ENCODE data around the gene MYO15B. TPM values are rescaled to one million over a fixed set of nuclear protein-coding genes. Genes with fewer than 3 reads are reported as not detected.
"Not testable (repeated sequence)": the region's sequence is repeated elsewhere in the genome, so short reads cannot be mapped to it uniquely, and the experiment has no call there.

Gene MYO15B
- total and polyA plus RNA-seq, 2 donors (not counting 1 experiment from before 2014, with no cell fraction given), result 452 to 1,019 TPM

- ATAC-seq (ENCODE audit: low read depth) (no peak), DNase-seq (no peak)
- Mint-ChIP-seq H3K27me3 (no peaks in the 10 kb centered on the region), H3K4me3 (no peak overlapping the region), H3K27ac (no peak overlapping the region), H3K4me1 (peaks cover 17% of the 10 kb centered on the region), H3K9me3 (ENCODE audit: insufficient read depth) (no peaks in the 10 kb centered on the region)
- ChIA-PET CTCF (interaction anchor here (1.0 to 2.5 kb wide), 4 partner anchors 9 to 164 kb away, joined by 3 to 13 read pairs (median 4); partner anchors contain the start of gene TSEN54), POLR2A (no interaction called here)
- Histone ChIP-seq H3K27me3 (replicated peaks in 1 of 4; ENCODE audit: control extremely low read depth in 1 of 4, control insufficient read depth in 3 of 4, insufficient read depth in 4 of 4, low read length in 3 of 4) (no peaks in the 10 kb centered on the region), H3K4me2 (replicated peaks; ENCODE audit: low read depth, low read length, poor library complexity, severe bottlenecking) (no peak overlapping the region), H3K4me3 (ENCODE audit: control extremely low read depth in 1 of 5, extremely low read depth in 1 of 5, insufficient read depth in 1 of 5, low read depth in 2 of 5, low read length in 4 of 5) (no peak overlapping the region), H3K36me3 (replicated peaks in 1 of 2; ENCODE audit: control extremely low read depth in 1 of 2, control insufficient read depth in 1 of 2, extremely low read depth in 1 of 2, insufficient read depth in 2 of 2, low read length in 1 of 2) (peaks cover 0 to 14% of the 10 kb centered on the region in 2 experiments), H4K20me1 (ENCODE audit: control insufficient read depth, insufficient read depth, low read length, poor library complexity, severe bottlenecking) (peaks cover 24% of the 10 kb centered on the region), H2AFZ (ENCODE audit: insufficient read depth, low read depth, low read length, poor library complexity, severe bottlenecking) (no peak overlapping the region), H3K79me2 (ENCODE audit: control insufficient read depth, insufficient read depth, low read length) (no peaks in the 10 kb centered on the region), H3K27ac (ENCODE audit: low read length in 2 of 2) (no peak overlapping the region), H3K9ac (ENCODE audit: low read length) (no peak overlapping the region), H3K9me3 (ENCODE audit: control extremely low read depth in 1 of 3, control insufficient read depth in 2 of 3, insufficient read depth in 1 of 3, low read length in 2 of 3) (no peaks in the 10 kb centered on the region), H3K4me1 (ENCODE audit: control insufficient read depth in 2 of 2, insufficient read depth in 2 of 2, low read length in 2 of 2) (peaks cover 4 to 20% of the 10 kb centered on the region in 2 donors)
- 78% methylated on average over 4 of the region's 7 CpGs for WGBS (ENCODE audit: insufficient coverage)
- TF ChIP-seq EZH2 (IDR thresholded peaks at IDR 0.05; ENCODE audit: borderline replicate concordance, insufficient read depth, low read depth, low read length, poor library complexity, severe bottlenecking) (no peak), CTCF (IDR thresholded peaks at IDR 0.05) (no peak)
- intact Hi-C loops (cut with micrococcal nuclease), result no loop called here
Observed at GRCh38 chr17:75591722-75592302, 4.2 kb downstream of the MYO15B start.

DNA sequence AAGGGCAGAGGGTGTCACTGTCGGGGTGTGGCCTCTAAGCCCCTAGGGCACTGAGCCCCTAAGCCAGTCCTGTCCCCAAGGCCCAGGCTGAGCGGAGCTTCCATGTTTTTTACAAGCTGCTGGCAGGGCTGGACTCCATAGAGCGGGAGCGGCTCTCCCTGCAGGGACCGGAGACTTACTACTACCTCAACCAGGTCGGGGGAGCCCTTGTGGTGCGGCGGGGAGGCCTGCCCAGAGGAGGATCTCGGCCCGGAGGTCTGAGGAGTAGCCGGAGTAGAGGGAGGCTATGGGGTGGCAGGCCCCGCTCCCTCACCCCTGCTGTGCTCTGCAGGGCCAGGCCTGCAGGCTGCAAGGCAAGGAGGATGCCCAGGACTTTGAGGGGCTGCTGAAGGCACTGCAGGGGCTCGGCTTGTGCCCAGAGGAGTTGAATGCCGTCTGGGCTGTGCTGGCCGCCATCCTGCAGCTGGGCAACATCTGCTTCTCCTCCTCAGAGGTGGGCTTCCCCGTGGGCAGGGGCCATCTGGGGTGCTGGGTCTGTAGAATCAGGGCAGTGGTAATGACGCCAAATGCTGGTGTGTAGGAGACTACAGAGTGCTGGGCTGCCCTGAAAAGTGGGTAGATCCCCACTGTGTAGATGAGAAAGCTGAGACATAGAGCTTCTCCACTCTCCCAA, 4.9 kb downstream of the MYO15B start:
- H3K27ac ChIP-seq (ENCODE audit: low read length in 2 of 2), result no peak overlapping the region
- H3K4me2 ChIP-seq (replicated peaks; ENCODE audit: low read depth, low read length, poor library complexity, severe bottlenecking), result no peak overlapping the region
- no peak overlapping the region for H3K4me3 ChIP-seq (ENCODE audit: control extremely low read depth in 1 of 5, extremely low read depth in 1 of 5, insufficient read depth in 1 of 5, low read depth in 2 of 5, low read length in 4 of 5)
- H3K27me3 Mint-ChIP-seq, result no peaks in the 10 kb centered on the region
- POLR2A ChIA-PET, result no interaction called here
- intact Hi-C loops (cut with micrococcal nuclease), result no loop called here
- H3K9me3 ChIP-seq (ENCODE audit: control extremely low read depth in 1 of 3, control insufficient read depth in 2 of 3, insufficient read depth in 1 of 3, low read length in 2 of 3), result no peaks in the 10 kb centered on the region
- no peaks in the 10 kb centered on the region for H3K27me3 ChIP-seq (replicated peaks in 1 of 4; ENCODE audit: control extremely low read depth in 1 of 4, control insufficient read depth in 3 of 4, insufficient read depth in 4 of 4, low read length in 3 of 4)
- TF ChIP-seq CTCF (IDR thresholded peaks at IDR 0.05) (no peak), EZH2 (IDR thresholded peaks at IDR 0.05; ENCODE audit: borderline replicate concordance, insufficient read depth, low read depth, low read length, poor library complexity, severe bottlenecking) (no peak)
- H3K4me3 Mint-ChIP-seq, result no peak overlapping the region
- WGBS (ENCODE audit: insufficient coverage), result 94% methylated on average over 11 of the region's 17 CpGs
- H3K4me1 ChIP-seq (ENCODE audit: control insufficient read depth in 2 of 2, insufficient read depth in 2 of 2, low read length in 2 of 2), result peaks cover 2 to 17% of the 10 kb centered on the region in 2 donors
- no peaks in the 10 kb centered on the region for H3K79me2 ChIP-seq (ENCODE audit: control insufficient read depth, insufficient read depth, low read length)
- H2AFZ ChIP-seq (ENCODE audit: insufficient read depth, low read depth, low read length, poor library complexity, severe bottlenecking), result no peak overlapping the region
- no peak overlapping the region for H3K27ac Mint-ChIP-seq
- CTCF ChIA-PET, result interaction anchor here (1.6 kb wide), 1 partner anchor 165 kb away, joined by 4 read pairs; no protein-coding TSS in a partner anchor
- H4K20me1 ChIP-seq (ENCODE audit: control insufficient read depth, insufficient read depth, low read length, poor library complexity, severe bottlenecking), result peaks cover 24% of the 10 kb centered on the region
- ATAC-seq (ENCODE audit: low read depth), result no peak
- peaks cover 15% of the 10 kb centered on the region for H3K4me1 Mint-ChIP-seq
- no peaks in the 10 kb centered on the region for H3K9me3 Mint-ChIP-seq (ENCODE audit: insufficient read depth)
- peaks cover 0 to 14% of the 10 kb centered on the region in 2 experiments for H3K36me3 ChIP-seq (replicated peaks in 1 of 2; ENCODE audit: control extremely low read depth in 1 of 2, control insufficient read depth in 1 of 2, extremely low read depth in 1 of 2, insufficient read depth in 2 of 2, low read length in 1 of 2)
- no peak overlapping the region for H3K9ac ChIP-seq (ENCODE audit: low read length)
- DNase-seq, result no peak

DNA sequence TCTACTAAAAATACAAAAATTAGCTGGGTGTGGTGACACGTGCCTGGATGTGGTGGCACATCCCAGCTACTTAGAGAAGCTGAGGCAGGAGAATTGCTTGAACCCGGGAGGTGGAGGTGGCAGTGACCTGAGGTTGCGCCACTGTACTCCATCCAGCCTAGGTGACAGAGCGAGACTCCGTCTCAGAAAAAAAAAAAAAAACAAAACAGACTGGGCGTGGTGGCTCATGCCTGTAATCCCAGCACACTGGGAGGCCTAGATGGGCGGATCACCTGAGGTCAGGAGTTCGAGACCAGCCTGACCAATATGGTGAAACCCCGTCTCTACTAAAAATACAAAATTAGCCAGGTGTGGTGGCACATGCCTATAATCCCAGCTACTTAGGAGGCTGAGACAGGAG, 5.8 kb downstream of the MYO15B start:
- H3K9ac ChIP-seq (ENCODE audit: low read length); H3K4me3 ChIP-seq (ENCODE audit: control extremely low read depth in 1 of 5, extremely low read depth in 1 of 5, insufficient read depth in 1 of 5, low read depth in 2 of 5, low read length in 4 of 5); H3K27me3 ChIP-seq (replicated peaks in 1 of 4; ENCODE audit: control extremely low read depth in 1 of 4, control insufficient read depth in 3 of 4, insufficient read depth in 4 of 4, low read length in 3 of 4); intact Hi-C loops (cut with micrococcal nuclease); H3K79me2 ChIP-seq (ENCODE audit: control insufficient read depth, insufficient read depth, low read length); ATAC-seq (ENCODE audit: low read depth); H3K27me3 Mint-ChIP-seq; H3K27ac Mint-ChIP-seq; H3K4me3 Mint-ChIP-seq; DNase-seq; H3K4me2 ChIP-seq (replicated peaks; ENCODE audit: low read depth, low read length, poor library complexity, severe bottlenecking); H2AFZ ChIP-seq (ENCODE audit: insufficient read depth, low read depth, low read length, poor library complexity, severe bottlenecking); CTCF ChIA-PET; H3K9me3 ChIP-seq (ENCODE audit: control extremely low read depth in 1 of 3, control insufficient read depth in 2 of 3, insufficient read depth in 1 of 3, low read length in 2 of 3); H3K27ac ChIP-seq (ENCODE audit: low read length in 2 of 2); H3K9me3 Mint-ChIP-seq (ENCODE audit: insufficient read depth): not testable (repeated sequence)
- Histone ChIP-seq H3K4me1 (ENCODE audit: control insufficient read depth in 2 of 2, insufficient read depth in 2 of 2, low read length in 2 of 2) (peaks cover 0 to 12% of the 10 kb centered on the region in 2 donors), H4K20me1 (ENCODE audit: control insufficient read depth, insufficient read depth, low read length, poor library complexity, severe bottlenecking) (peaks cover 24% of the 10 kb centered on the region), H3K36me3 (replicated peaks in 1 of 2; ENCODE audit: control extremely low read depth in 1 of 2, control insufficient read depth in 1 of 2, extremely low read depth in 1 of 2, insufficient read depth in 2 of 2, low read length in 1 of 2) (peaks cover 0 to 14% of the 10 kb centered on the region in 2 experiments)
- WGBS (ENCODE audit: insufficient coverage), result 96% methylated on average over 5 of the region's 9 CpGs
- POLR2A ChIA-PET, result interaction anchor here (0.7 kb wide), 1 partner anchor 11 kb away, joined by 7 read pairs; no protein-coding TSS in a partner anchor
- peaks cover 14% of the 10 kb centered on the region for H3K4me1 Mint-ChIP-seq
